WTC11 (cell line): Measurements from ENCODE around the gene INTS4. TPM values are rescaled to one million over a fixed set of nuclear protein-coding genes. Genes with fewer than 3 reads are reported as not detected.

Experiments
- ATAC-seq: fragments of 200-7000 bp; cut with Tn5 transposase; 2 replicates; pipeline ENCODE4 v1.10.0; 2021; ENCODE audit warnings: mild to moderate bottlenecking, moderate library complexity
- CTCF ChIA-PET: fragments of 300-600 bp; sonication (Branson Sonifier 250); formaldehyde crosslinking; loops from one replicate; lab custom pipeline; 2021; ENCODE audit warnings: antibody characterized with exemption; lab: Charles Lee
- POLR2A ChIA-PET: fragments of 350-600 bp; sonication (Branson Sonifier 250); formaldehyde crosslinking; loops from one replicate; lab custom pipeline; 2021; ENCODE audit warnings: antibody characterized with exemption; lab: Charles Lee
- DNase-seq: peaks from one replicate; pipeline ENCODE4 v3.0.0; 2021; ENCODE audit warnings: low spot score
- H3K27ac Mint-ChIP-seq: 2 replicates; pipeline ENCODE4 v1.8.0; 2021; ENCODE audit warnings: mixed read lengths
- H3K27me3 Mint-ChIP-seq: 2 replicates; pipeline ENCODE4 v1.8.0; 2021; ENCODE audit warnings: low read depth, mild to moderate bottlenecking, moderate library complexity, mixed read lengths
- H3K36me3 Mint-ChIP-seq: 2 replicates; pipeline ENCODE4 v1.8.0; 2021; ENCODE audit warnings: mixed read lengths
- H3K4me1 Mint-ChIP-seq: 2 replicates; pipeline ENCODE4 v1.8.0; 2022; ENCODE audit warnings: mixed read lengths
- H3K4me3 Mint-ChIP-seq: 2 replicates; pipeline ENCODE4 v1.8.0; 2021; ENCODE audit warnings: mild to moderate bottlenecking, moderate library complexity, mixed read lengths
- H3K9me3 Mint-ChIP-seq: 2 replicates; pipeline ENCODE4 v1.8.0; 2021; ENCODE audit warnings: mixed read lengths
- CREM ChIP-seq: sonication (generic); formaldehyde crosslinking; IDR thresholded peaks from 2 replicates; pipeline ENCODE4 v1.8.1; 2022; ENCODE audit warnings: mild to moderate bottlenecking, missing genetic modification reagents, moderate library complexity
- EMX1 ChIP-seq: fragments of 250-450 bp; sonication (Bioruptor Pico); IDR thresholded peaks from 2 replicates; pipeline ENCODE4 v1.8.0; 2021; ENCODE audit warnings: mild to moderate bottlenecking
- FOXJ3 ChIP-seq: sonication (generic); formaldehyde crosslinking; IDR thresholded peaks from 2 replicates; pipeline ENCODE4 v1.9.0; 2021; ENCODE audit warnings: missing genetic modification reagents, mild to moderate bottlenecking, borderline replicate concordance
- GRHL2 ChIP-seq: fragments of 250-450 bp; sonication (Bioruptor Pico); IDR thresholded peaks from 2 replicates; pipeline ENCODE4 v1.8.0; 2022; ENCODE audit warnings: mild to moderate bottlenecking, moderate library complexity; ENCODE audit not compliant: insufficient replicate concordance, severe bottlenecking
- JUN ChIP-seq: sonication (generic); formaldehyde crosslinking; IDR thresholded peaks from 2 replicates; pipeline ENCODE4 v1.8.0; 2023; ENCODE audit warnings: mild to moderate bottlenecking, missing genetic modification reagents
- MYBL2 ChIP-seq: sonication (generic); formaldehyde crosslinking; IDR thresholded peaks from 2 replicates; pipeline ENCODE4 v1.8.1; 2023; ENCODE audit warnings: mild to moderate bottlenecking, moderate library complexity, missing genetic modification reagents
- NFYB ChIP-seq: sonication (generic); formaldehyde crosslinking; conservative IDR thresholded peaks from 2 replicates; pipeline ENCODE4 v1.8.0; 2022; ENCODE audit warnings: low read depth, missing genetic modification reagents
- OVOL2 ChIP-seq: fragments of 250-450 bp; sonication (Bioruptor Pico); IDR thresholded peaks from 2 replicates; pipeline ENCODE4 v1.9.0; 2021; ENCODE audit warnings: mild to moderate bottlenecking, borderline replicate concordance
- PREB ChIP-seq: sonication (generic); formaldehyde crosslinking; IDR thresholded peaks from 2 replicates; pipeline ENCODE4 v1.8.1; 2022; ENCODE audit warnings: mild to moderate bottlenecking, missing genetic modification reagents, moderate library complexity, borderline replicate concordance
- SMAD4 ChIP-seq: sonication (generic); formaldehyde crosslinking; IDR thresholded peaks from 2 replicates; pipeline ENCODE4 v1.8.0; 2022; ENCODE audit warnings: mild to moderate bottlenecking, missing genetic modification reagents
- ZNF423 ChIP-seq: fragments of 250-450 bp; sonication (Bioruptor Pico); IDR thresholded peaks from 2 replicates; pipeline ENCODE4 v2.1.2; 2022; ENCODE audit warnings: mild to moderate bottlenecking, moderate library complexity
- ZNF532 ChIP-seq: fragments of 250-450 bp; sonication (Bioruptor Pico); IDR thresholded peaks from 2 replicates; pipeline ENCODE4 v1.9.0; 2021; ENCODE audit warnings: mild to moderate bottlenecking, borderline replicate concordance
- total RNA-seq: library from RNA; stranded (reverse); gene quantifications from 3 replicates; pipeline ENCODE4 v1.2.3, GENCODE V29; 2021
- TF ChIP-seq, protein P1 (sequence below): fragments of 250-450 bp; sonication (Bioruptor Pico); IDR thresholded peaks from 2 replicates; pipeline ENCODE4 v1.9.0; 2021; ENCODE audit warnings: moderate library complexity, mild to moderate bottlenecking, inconsistent platforms, borderline replicate concordance
- TF ChIP-seq, protein P2 (sequence below): fragments of 250-450 bp; sonication (Bioruptor Pico); IDR thresholded peaks from 2 replicates; pipeline ENCODE4 v1.8.0; 2021; ENCODE audit warnings: mild to moderate bottlenecking

Gene INTS4
- total RNA-seq, 1 experiment from 2014 or later = 34.2 TPM

DNA sequence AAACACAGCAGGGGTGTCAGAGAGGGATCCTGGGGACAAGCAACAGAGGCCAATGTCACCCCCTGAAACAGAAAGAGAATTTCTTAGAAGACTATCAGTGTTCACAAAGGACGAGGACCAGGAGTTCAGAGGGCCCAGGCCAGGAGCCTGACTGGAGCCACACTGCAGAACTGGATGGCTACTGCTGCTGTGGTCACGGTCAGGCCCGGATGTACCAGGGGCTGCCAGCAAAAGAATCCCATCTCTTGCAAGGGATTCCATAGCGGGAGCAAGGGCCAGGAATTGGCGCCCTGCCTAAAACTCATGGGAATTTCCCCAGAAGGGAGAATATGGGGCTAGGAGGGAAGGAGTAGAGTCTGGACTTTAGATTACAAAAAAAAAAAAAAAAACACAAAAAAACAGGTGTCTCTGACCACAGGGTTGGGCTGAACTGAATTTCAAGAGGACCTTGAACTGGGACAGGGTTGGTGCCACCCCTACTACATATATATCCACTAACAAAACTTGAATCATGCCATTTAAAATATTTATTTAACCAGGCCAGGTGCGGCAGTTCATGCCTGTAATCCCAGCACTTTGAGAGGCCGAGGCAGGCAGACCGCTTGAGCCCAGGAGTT, 44.3 kb upstream of the INTS4 start (continued):
- TF ChIP-seq, protein P1, sequence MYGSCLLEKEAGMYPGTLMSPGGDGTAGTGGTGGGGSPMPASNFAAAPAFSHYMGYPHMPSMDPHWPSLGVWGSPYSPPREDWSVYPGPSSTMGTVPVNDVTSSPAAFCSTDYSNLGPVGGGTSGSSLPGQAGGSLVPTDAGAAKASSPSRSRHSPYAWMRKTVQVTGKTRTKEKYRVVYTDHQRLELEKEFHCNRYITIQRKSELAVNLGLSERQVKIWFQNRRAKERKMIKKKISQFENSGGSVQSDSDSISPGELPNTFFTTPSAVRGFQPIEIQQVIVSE = no peak
- TF ChIP-seq, protein P2, sequence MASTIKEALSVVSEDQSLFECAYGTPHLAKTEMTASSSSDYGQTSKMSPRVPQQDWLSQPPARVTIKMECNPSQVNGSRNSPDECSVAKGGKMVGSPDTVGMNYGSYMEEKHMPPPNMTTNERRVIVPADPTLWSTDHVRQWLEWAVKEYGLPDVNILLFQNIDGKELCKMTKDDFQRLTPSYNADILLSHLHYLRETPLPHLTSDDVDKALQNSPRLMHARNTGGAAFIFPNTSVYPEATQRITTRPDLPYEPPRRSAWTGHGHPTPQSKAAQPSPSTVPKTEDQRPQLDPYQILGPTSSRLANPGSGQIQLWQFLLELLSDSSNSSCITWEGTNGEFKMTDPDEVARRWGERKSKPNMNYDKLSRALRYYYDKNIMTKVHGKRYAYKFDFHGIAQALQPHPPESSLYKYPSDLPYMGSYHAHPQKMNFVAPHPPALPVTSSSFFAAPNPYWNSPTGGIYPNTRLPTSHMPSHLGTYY = no peak
- TF ChIP-seq ZNF532 (CRISPR knock-in tag) (no peak), FOXJ3 (CRISPR knock-in tag) (no peak), MYBL2 (no peak), CREM (CRISPR knock-in tag) (no peak)

DNA sequence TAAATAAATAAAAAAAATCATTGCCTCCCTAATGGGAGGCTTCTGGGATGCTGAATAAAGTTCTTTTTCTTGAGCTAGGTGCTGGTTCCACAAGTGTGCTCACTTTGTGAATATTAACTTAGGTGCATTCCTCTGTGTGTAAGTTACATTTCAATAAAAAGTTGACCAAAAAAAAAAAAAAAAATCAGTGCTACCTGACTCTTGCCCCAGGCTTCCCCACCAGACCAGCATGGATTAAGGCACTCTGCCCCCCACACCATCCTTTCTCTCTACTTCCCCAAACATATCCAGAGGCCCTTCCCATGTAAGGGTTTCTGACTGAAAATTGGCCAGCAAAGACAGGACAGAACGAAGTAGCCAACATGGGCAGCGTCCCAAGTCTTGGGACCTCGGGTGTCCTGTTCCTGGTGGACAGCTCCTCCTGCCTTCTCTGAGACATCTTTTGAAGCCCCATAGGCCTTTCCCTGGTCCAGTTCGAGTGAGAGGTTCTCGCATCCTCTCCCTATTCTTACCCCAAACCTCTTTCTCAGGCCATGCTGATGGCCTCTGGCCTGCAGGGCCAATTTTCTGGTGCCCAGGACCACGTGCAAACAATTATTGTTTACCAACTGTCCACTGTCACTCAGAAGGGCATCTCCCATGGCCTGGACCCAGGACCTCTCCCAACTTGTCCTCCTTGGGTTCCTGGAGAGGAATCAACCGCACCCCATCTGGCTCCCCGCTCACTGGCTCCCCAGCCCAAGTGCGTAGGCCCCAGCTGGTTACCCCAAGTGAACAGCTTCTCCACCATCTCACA, 43.6 kb upstream of the INTS4 start:
- Mint-ChIP-seq H3K4me3 (no peak overlapping the region), H3K9me3 (peaks cover 4% of the 10 kb centered on the region; the same call in 1 of the 2 replicates), H3K36me3 (no peaks in the 10 kb centered on the region; the same call in 1 of the 2 replicates), H3K27me3 (no peaks in the 10 kb centered on the region), H3K27ac (no peak overlapping the region), H3K4me1 (peaks cover 14% of the 10 kb centered on the region)
- DNase-seq (no peak), ATAC-seq (no peak)
- CTCF ChIA-PET = interaction anchor here (8.3 kb wide), 1 partner anchor 7 kb away, joined by 46 read pairs; no protein-coding TSS in a partner anchor
- POLR2A ChIA-PET = no interaction called here
- no peak for TF ChIP-seq SMAD4 (CRISPR knock-in tag)
- TF ChIP-seq, protein P1 = no peak
- TF ChIP-seq EMX1 = no peak
- TF ChIP-seq ZNF423 (CRISPR knock-in tag) = no peak
- no peak for TF ChIP-seq PREB (CRISPR knock-in tag)

DNA sequence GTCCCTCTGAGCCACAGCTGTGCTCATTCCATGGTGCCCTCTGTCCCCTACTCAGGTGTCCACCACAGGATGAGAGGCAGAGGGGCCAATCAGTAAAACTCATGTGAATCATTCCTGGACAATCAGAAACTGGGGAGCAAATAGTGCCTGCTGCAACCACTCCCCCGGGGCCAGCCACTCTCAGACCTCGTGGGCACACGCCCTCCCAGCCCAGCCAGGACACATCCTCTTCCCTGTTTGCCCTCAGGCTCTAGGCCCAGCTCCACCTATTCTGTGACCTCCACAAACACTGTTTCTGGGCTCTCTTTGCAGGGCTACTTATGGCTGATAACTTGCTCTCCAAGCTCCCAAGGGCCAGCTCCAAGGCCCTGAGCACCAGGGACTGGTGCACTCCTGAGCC, 42.6 kb upstream of the INTS4 start:
- ATAC-seq = no peak
- Mint-ChIP-seq H3K4me1 (peaks cover 14% of the 10 kb centered on the region), H3K4me3 (no peak overlapping the region), H3K27ac (no peak overlapping the region), H3K27me3 (no peaks in the 10 kb centered on the region), H3K9me3 (peaks cover 4% of the 10 kb centered on the region; the same call in 1 of the 2 replicates), H3K36me3 (no peaks in the 10 kb centered on the region; the same call in 1 of the 2 replicates)
- no peak for DNase-seq
- TF ChIP-seq OVOL2 (CRISPR knock-in tag) (no peak), GRHL2 (CRISPR knock-in tag) (no peak), JUN (CRISPR knock-in tag) (no peak), NFYB (no peak)
- ChIA-PET POLR2A (no interaction called here), CTCF (interaction anchor here (8.3 kb wide), 1 partner anchor 8 kb away, joined by 46 read pairs; no protein-coding TSS in a partner anchor)
